Neural progenitor cell (in vitro differentiated cells): ENCODE measurements around the gene CARD11.

ENCODE experiments used
- CTCF ChIP-seq: fragments of 200-600 bp; sonication (generic); IDR thresholded peaks from 2 replicates; pipeline ENCODE4 v1.5.1; 2017; ENCODE audit warnings: antibody characterized with exemption, mild to moderate bottlenecking
- EZH2 ChIP-seq: fragments of 200-600 bp; sonication (generic); IDR thresholded peaks from 2 replicates; pipeline ENCODE4 v1.6.1; 2017; ENCODE audit warnings: antibody characterized with exemption, mild to moderate bottlenecking, moderate library complexity
- EZH2phosphoT487 ChIP-seq: fragments of 200-600 bp; sonication (generic); IDR thresholded peaks from 2 replicates; pipeline ENCODE4 v1.6.1; 2017; ENCODE audit warnings: antibody characterized with exemption

DNA sequence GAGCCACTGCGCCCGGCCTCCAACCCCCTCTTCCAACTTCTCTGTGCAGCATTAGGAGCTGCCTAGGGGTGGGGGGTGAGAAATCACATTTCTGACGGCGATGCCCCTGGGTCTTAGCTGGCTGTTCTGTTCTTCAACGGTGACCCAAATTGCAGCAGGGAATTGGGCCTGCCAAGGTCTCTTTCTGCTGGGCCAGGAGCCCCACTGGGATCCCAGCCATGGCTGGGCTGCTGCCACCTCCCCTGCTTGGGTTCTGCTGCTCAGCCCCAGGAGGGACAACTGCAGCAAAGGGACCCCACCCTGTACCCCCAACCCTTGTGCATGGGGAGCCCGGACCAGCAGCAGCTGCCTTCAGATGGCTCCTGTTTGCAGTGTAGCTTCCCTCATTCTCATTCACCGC lies 155.9 kb downstream of the CARD11 start:
- TF ChIP-seq CTCF: no peak
- TF ChIP-seq EZH2phosphoT487: no peak
- TF ChIP-seq EZH2: no peak
